Measurements from ENCODE around the gene GSE1. TPM values are rescaled to one million over a fixed set of nuclear protein-coding genes. Genes with fewer than 3 reads are reported as not detected.

GSE1 gene
- total RNA-seq, 6 experiments from 2014 or later = 49.2 to 62.3 (median 58.1) TPM

DNA sequence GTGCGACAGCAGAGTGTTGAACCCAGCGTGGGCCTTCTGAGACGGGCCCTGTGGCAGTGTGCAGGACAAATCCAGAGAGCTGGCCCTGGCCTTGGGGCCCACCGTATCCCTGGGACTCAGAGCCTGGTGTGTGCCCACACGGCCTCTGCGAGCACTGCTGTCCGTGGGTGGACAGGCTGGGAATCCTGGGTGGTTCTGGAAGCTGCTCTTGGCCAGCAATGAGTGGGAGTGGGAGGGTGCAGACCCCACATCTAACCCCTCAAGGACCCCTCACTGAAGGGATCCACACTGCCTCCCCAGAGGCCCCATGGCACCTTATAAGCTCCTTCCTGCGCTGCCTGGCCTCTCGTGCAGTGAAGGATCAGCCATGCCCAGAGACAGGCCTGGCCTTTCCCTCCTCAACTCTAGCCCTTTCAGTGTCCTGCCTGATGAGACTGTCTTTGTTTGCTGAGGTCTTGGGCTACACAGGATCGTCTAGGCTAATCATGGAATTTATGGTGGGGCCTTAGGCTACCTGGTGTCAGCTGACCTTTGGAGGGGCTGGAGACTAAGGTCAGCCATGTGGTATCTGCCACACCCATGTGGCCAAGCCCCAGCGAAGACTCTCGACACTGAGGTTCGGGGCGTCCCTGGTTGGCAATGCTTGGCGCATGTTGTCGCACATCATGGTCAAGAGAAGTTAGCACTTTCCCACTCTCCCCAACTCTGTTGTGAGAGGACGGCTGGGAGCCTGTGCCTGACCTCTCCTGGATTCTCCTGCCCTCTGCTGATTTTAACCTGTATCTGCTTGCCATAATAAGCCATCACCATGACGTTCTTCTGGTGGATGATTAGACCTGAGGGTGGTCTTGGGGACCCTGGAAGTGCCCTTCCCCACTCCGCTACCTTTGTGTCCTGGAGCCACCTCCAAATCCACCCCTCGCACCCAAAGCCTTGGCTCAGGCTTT is 92.1 kb downstream of the GSE1 start:
- Mint-ChIP-seq H3K27me3 (ENCODE audit: insufficient read depth) (peaks cover 2% of the 10 kb centered on the region), H3K36me3 (ENCODE audit: low read depth) (peaks cover 11% of the 10 kb centered on the region; the same call in 1 of the 2 replicates), H3K27ac (no peak overlapping the region), H3K4me1 (ENCODE audit: low read depth) (no peaks in the 10 kb centered on the region), H3K4me3 (no peak overlapping the region), H3K9me3 (no peaks in the 10 kb centered on the region)
- no peak for TF ChIP-seq CTCF (IDR thresholded peaks at IDR 0.05)
- DNase-seq = no peak

DNA sequence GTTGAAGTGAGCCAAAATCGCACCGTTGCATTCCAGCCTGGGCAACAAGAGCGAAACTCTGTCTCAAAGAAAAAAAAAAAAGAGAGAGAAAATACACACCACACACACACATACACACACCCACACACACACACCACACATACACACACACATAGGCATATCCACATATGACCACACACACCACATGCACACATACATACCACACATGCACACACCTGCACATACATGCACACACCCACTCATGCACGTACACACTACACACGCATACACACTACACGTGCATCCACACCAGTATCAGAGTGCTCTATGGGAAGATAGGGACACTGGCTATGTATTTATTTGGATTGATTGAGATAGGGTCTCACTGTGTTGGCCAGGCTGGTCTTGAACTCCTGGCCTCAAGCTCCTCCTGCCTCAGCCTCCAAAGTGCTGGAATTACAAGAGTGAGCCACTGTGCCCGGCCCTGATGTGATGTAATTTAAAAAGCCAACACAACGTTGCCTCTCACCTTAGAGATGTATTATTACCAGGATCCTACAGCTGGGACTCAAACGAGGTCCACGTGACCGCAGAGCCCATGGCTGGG is 93.4 kb downstream of the GSE1 start:
- TF ChIP-seq CTCF (IDR thresholded peaks at IDR 0.05) = no peak
- peaks cover 2% of the 10 kb centered on the region for H3K27me3 Mint-ChIP-seq (ENCODE audit: insufficient read depth)
- no peak overlapping the region for H3K4me3 Mint-ChIP-seq
- no peaks in the 10 kb centered on the region for H3K9me3 Mint-ChIP-seq
- peaks cover 7% of the 10 kb centered on the region; the same call in 1 of the 2 replicates for H3K36me3 Mint-ChIP-seq (ENCODE audit: low read depth)
- H3K27ac Mint-ChIP-seq = no peak overlapping the region
- DNase-seq = no peak
- H3K4me1 Mint-ChIP-seq (ENCODE audit: low read depth) = no peaks in the 10 kb centered on the region

DNA sequence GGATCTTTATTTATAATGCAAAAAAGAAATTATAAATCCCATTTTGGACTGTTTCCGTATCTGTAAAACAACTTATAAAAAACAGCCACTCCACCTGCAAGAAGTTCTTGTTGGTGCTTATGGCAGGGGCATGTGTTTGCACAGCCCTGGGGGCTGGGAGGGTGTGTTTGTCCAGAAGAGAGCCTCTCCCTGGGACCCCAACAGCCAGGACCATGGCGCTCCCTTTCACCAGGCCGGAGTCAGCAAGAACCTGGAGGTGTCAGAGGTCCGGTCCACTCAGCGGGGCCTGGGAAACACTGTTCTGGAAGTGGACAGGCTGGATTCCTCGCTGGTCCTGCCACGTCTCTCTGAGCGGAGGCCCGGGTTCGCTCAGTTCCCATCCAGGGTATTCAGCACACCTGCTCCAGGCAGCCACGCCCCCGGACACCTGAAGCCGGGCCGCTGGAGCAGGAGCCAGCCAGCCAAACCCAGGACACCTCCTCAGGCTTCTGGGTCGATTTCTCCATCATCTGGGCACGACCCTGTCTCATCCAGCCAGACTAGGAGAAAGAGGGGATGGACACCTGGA is 94.5 kb downstream of the GSE1 start:
- H3K36me3 Mint-ChIP-seq (ENCODE audit: low read depth) = peaks cover 14% of the 10 kb centered on the region
- H3K9me3 Mint-ChIP-seq = peaks cover 5% of the 10 kb centered on the region
- DNase-seq = no peak
- no peaks in the 10 kb centered on the region for H3K4me1 Mint-ChIP-seq (ENCODE audit: low read depth)
- no peak overlapping the region for H3K4me3 Mint-ChIP-seq
- TF ChIP-seq CTCF (IDR thresholded peaks at IDR 0.05) = no peak
- peaks cover 2% of the 10 kb centered on the region; the same call in 1 of the 2 replicates for H3K27me3 Mint-ChIP-seq (ENCODE audit: insufficient read depth)
- no peak overlapping the region for H3K27ac Mint-ChIP-seq

- H3K4me1 Mint-ChIP-seq (ENCODE audit: low read depth) = no peaks in the 10 kb centered on the region
- H3K27me3 Mint-ChIP-seq (ENCODE audit: insufficient read depth) = peaks cover 2% of the 10 kb centered on the region; the same call in 1 of the 2 replicates
- no peak for DNase-seq
- H3K9me3 Mint-ChIP-seq = peaks cover 13% of the 10 kb centered on the region
- H3K4me3 Mint-ChIP-seq = no peak overlapping the region
- TF ChIP-seq CTCF (IDR thresholded peaks at IDR 0.05) = no peak
- H3K36me3 Mint-ChIP-seq (ENCODE audit: low read depth) = peaks cover 22% of the 10 kb centered on the region
- H3K27ac Mint-ChIP-seq = no peak overlapping the region
Measured at GRCh38 chr16:85708338-85708737, 95.2 kb downstream of the GSE1 start.

DNA sequence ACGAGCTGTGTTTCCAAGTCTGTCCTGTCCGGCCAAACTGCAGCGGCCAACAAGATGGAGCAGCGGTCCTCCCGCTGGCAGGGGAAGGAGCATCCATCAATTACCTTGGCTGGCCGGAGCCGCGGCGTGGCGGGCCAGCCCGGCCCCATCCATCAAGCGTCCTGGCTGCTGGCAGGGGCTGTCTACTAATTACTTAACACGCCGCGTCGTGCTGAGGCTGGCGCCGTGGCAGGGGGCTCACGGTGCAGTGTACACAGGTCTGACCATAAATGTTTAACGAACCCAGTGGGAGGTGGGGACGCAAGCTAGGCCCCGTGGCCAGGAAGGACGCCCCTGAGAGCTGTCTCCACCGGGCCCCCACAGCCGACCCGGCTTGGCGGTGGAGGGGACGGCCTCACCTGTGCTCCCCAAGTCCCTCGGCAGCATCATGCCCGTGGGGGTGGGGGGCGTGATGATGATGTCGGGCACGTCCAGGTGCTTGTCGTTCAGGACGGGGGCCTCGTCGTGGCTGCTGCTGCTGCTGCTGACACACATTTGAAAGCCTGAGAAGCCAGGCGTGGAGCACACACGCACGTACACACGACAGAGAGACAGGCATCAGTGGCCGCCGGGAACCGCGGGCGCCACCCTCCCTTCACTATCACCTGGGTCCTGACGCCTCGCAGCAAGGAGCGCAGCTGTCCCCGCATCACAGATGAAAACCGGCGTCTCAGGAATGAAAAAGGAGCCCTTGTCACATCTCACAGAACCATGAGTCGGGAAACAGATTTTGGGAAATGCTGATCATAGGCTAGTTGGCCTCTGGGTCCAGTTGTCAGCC is 96.9 kb downstream of the GSE1 start:
- Mint-ChIP-seq H3K9me3 (peaks cover 13% of the 10 kb centered on the region), H3K4me3 (no peak overlapping the region), H3K36me3 (ENCODE audit: low read depth) (peaks cover 26% of the 10 kb centered on the region), H3K27ac (no peak overlapping the region), H3K27me3 (ENCODE audit: insufficient read depth) (peaks cover 2% of the 10 kb centered on the region; the same call in 1 of the 2 replicates), H3K4me1 (ENCODE audit: low read depth) (no peaks in the 10 kb centered on the region)
- TF ChIP-seq CTCF (IDR thresholded peaks at IDR 0.05) = no peak
- DNase-seq = no peak

All from HFFc6 (cell line).